ENCODE measurements around the gene EIF2S1. TPM values are rescaled to one million over a fixed set of nuclear protein-coding genes. Genes with fewer than 3 reads are reported as not detected.

EIF2S1 gene
- total and polyA plus RNA-seq, 2 of the 13 experiments (the other 11 are each of a cell fraction or from before 2014, with no cell fraction given), result 49.1 to 246 TPM

DNA sequence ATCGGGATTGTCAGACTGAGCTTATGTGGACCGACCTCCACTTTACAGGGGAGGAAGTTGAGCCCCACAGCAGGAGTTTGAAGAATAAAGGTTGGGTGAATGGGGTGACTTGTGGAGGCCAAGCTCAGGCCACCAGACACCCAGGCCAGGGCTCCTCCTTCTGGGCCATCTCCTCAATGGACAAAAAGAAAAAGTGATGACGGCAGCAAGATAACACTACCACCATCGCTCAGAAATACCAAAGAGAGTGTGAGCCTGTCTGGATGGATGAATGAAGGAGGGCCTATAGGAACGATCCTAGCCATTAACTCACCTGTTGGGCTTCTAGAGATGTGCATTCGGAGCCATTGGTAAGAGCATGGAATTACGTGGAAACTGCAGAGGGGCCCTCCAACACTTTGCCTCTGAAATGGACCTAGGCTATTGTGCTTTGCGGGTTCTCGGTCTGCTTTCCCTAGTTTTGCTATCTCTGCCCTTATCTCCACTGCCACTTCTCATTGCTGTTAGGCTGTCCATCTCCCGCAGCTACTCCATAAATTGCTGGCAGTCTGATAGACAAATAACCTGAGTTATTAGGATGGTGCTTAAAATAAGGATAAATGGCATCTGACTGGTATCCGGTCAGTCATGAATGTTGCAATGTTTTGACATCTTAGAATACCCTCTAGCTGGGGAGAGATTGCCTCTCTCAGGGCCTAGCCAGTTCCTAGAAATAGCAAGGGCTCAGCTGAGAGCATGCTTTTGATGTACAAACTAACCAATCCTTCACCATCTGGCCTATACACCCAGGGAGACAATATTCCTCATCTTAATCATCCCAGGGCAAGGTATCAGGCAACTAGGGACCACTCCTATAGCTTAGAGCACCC is 61.5 kb downstream of the EIF2S1 start:
- in situ Hi-C loops (cut with HindIII; ENCODE audit: extremely low pct_ligation_motif_present, low pct_unique_long_range_greater_than_20kb) (loop anchor here (5.0 kb wide), 1 partner anchor 146 kb away; no protein-coding TSS in a partner anchor), intact Hi-C loops (cut with micrococcal nuclease; ENCODE audit: unreplicated experiment) (loop anchor here (10.0 kb wide), 2 partner anchors 243 to 283 kb away; partner anchors contain the start of gene RDH12)
- no peak overlapping the region for H3K9ac ChIP-seq (ENCODE audit: insufficient read depth, low read depth, low read length)
- POLR2A ChIA-PET, result interaction anchor here (0.9 kb wide), 1 partner anchor 16 kb away, joined by 3 read pairs; no protein-coding TSS in a partner anchor
- no TSS peak for BruUV-seq (replicated peaks)
- no peak overlapping the region for H2AFZ ChIP-seq (ENCODE audit: low read length)
- no peaks in the 10 kb centered on the region for H3K9me3 ChIP-seq (ENCODE audit: low read length)
- H3K27me3 ChIP-seq (ENCODE audit: control insufficient read depth in 1 of 2, insufficient read depth in 2 of 2, low read length in 2 of 2), result peaks cover 2 to 6% of the 10 kb centered on the region in 2 experiments; a peak in 3 of 5 replicates
- H3K4me1 ChIP-seq (ENCODE audit: insufficient read depth, low read length), result peaks cover 2% of the 10 kb centered on the region; the same call in 1 of the 2 replicates
- CTCF ChIA-PET (ENCODE audit: low intra/inter-chr PET ratio, low total read pairs), result no interaction called here
- no peaks in the 10 kb centered on the region for H4K20me1 ChIP-seq (ENCODE audit: insufficient read depth, low read length)
- no peak overlapping the region for H3K27ac ChIP-seq (ENCODE audit: extremely low read length, insufficient read depth, low read length)
- WGBS (ENCODE audit: low lambda C conversion rate), result 19% methylated on average over 11 of the region's 11 CpGs
- no peaks in the 10 kb centered on the region for H3K36me3 ChIP-seq (replicated peaks in 1 of 2; ENCODE audit: control insufficient read depth in 1 of 2, insufficient read depth in 2 of 2, low read length in 2 of 2)
- no peak for FAIRE-seq
- no peak overlapping the region for H3K4me2 ChIP-seq (ENCODE audit: low read depth, low read length)
- ATAC-seq, result no peak
- no peak for DNase-seq (ENCODE audit: low spot score)
- TF ChIP-seq MAFF (IDR thresholded peaks at IDR 0.05; ENCODE audit: low read depth, low read length), result peak; percentile 46; the same call in 1 of the 2 replicates
- peak; percentile 62 to 82 for TF ChIP-seq MAFK (conservative IDR thresholded peaks at IDR 0.05 in 1 of 2, IDR thresholded peaks at IDR 0.05 in 1 of 2; ENCODE audit: low read length in 2 of 2)
- no peak for TF ChIP-seq ZNF615 (CRISPR knock-in tag; IDR thresholded peaks at IDR 0.05; ENCODE audit: borderline replicate concordance)
- no peaks in the 10 kb centered on the region for H3K79me2 ChIP-seq (ENCODE audit: insufficient read depth, low read length)
- no peak overlapping the region for H3K4me3 ChIP-seq (replicated peaks in 1 of 3; ENCODE audit: insufficient read depth in 1 of 3, low read depth in 2 of 3, low read length in 3 of 3)

DNA sequence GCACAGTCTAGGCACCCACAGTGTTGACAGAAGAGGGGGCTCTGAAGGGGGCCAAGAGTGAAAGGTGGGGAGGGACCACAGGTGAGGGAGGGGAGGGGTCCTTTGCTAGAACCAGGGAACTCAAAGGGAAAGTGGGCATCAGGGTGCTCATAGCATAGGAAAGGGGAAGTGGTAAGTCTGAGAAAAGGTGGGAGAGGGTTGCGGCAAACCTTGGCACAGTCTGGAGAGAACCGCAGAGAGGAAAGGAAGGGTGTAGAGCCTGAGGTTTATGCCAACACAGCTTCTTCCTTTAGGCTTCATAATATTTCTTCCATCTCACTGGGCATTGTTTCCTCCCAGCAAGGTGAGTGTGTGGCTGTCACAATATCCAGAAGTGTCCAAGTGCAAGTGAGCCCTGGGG is 63.3 kb downstream of the EIF2S1 start:
- Histone ChIP-seq H4K20me1 (ENCODE audit: insufficient read depth, low read length) (no peaks in the 10 kb centered on the region), H3K9ac (ENCODE audit: insufficient read depth, low read depth, low read length) (no peak overlapping the region), H3K4me2 (ENCODE audit: low read depth, low read length) (no peak overlapping the region), H3K27me3 (ENCODE audit: control insufficient read depth in 1 of 2, insufficient read depth in 2 of 2, low read length in 2 of 2) (peaks cover 2 to 6% of the 10 kb centered on the region in 2 experiments; a peak in 3 of 5 replicates), H3K79me2 (ENCODE audit: insufficient read depth, low read length) (no peaks in the 10 kb centered on the region), H2AFZ (ENCODE audit: low read length) (no peak overlapping the region), H3K4me3 (replicated peaks in 1 of 3; ENCODE audit: insufficient read depth in 1 of 3, low read depth in 2 of 3, low read length in 3 of 3) (no peak overlapping the region), H3K36me3 (replicated peaks in 1 of 2; ENCODE audit: control insufficient read depth in 1 of 2, insufficient read depth in 2 of 2, low read length in 2 of 2) (no peaks in the 10 kb centered on the region), H3K4me1 (ENCODE audit: insufficient read depth, low read length) (peaks cover 20% of the 10 kb centered on the region), H3K27ac (ENCODE audit: extremely low read length, insufficient read depth, low read length) (no peak overlapping the region), H3K9me3 (ENCODE audit: low read length) (no peaks in the 10 kb centered on the region)
- 96% methylated on average over 2 of the region's 2 CpGs for WGBS (ENCODE audit: low lambda C conversion rate)
- FAIRE-seq, result no peak
- POLR2A ChIA-PET, result no interaction called here
- in situ Hi-C loops (cut with HindIII; ENCODE audit: extremely low pct_ligation_motif_present, low pct_unique_long_range_greater_than_20kb) (loop anchor here (5.0 kb wide), 1 partner anchor 144 kb away; no protein-coding TSS in a partner anchor), intact Hi-C loops (cut with micrococcal nuclease; ENCODE audit: unreplicated experiment) (loop anchor here (10.0 kb wide), 2 partner anchors 241 to 281 kb away; partner anchors contain the start of gene RDH12)
- CTCF ChIA-PET (ENCODE audit: low intra/inter-chr PET ratio, low total read pairs), result no interaction called here
- no peak for TF ChIP-seq FOXC1 (CRISPR knock-in tag; IDR thresholded peaks at IDR 0.05; ENCODE audit: borderline replicate concordance)
- DNase-seq (ENCODE audit: low spot score), result no peak
- no peak for ATAC-seq
- no TSS peak for BruUV-seq (replicated peaks)
